DOHH2 (cell line): ENCODE data around the gene TTC33.

ENCODE experiments used
- H3F3A ChIP-seq: fragments of 200-600 bp; sonication (generic), shearing (Covaris generic); 2 replicates; pipeline ENCODE4 v1.6.0; 2016; ENCODE audit warnings: antibody characterized with exemption, mild to moderate bottlenecking; ENCODE audit not compliant: control insufficient read depth, insufficient read depth
- H3K27ac ChIP-seq: fragments of 200-600 bp; sonication (generic); 2 replicates; pipeline ENCODE4 v1.5.1; 2014; ENCODE audit warnings: low read depth, mild to moderate bottlenecking, low read length, moderate library complexity
- H3K27me3 ChIP-seq: fragments of 200-600 bp; sonication (generic); 2 replicates; pipeline ENCODE4 v1.6.1; 2014; ENCODE audit warnings: mild to moderate bottlenecking, low read length, mixed read lengths; ENCODE audit not compliant: control insufficient read depth
- H3K36me3 ChIP-seq: fragments of 200-600 bp; sonication (generic); 2 replicates; pipeline ENCODE4 v1.6.1; 2014; ENCODE audit warnings: mild to moderate bottlenecking, low read length, moderate library complexity, mixed read lengths; ENCODE audit not compliant: control insufficient read depth
- H3K4me1 ChIP-seq: fragments of 200-600 bp; sonication (generic); 2 replicates; pipeline ENCODE4 v1.6.1; 2014; ENCODE audit warnings: mild to moderate bottlenecking, low read length, mixed read lengths; ENCODE audit not compliant: control insufficient read depth
- H3K4me2 ChIP-seq: fragments of 200-600 bp; sonication (generic); 2 replicates; pipeline ENCODE4 v1.6.0; 2014; ENCODE audit warnings: mild to moderate bottlenecking, low read length, moderate library complexity
- H3K4me3 ChIP-seq: fragments of 200-600 bp; sonication (generic); 2 replicates; pipeline ENCODE4 v1.5.1; 2014; ENCODE audit warnings: mild to moderate bottlenecking, low read length, mixed read lengths
- H3K79me2 ChIP-seq: fragments of 200-600 bp; sonication (generic); 2 replicates; pipeline ENCODE4 v1.6.1; 2014; ENCODE audit warnings: mild to moderate bottlenecking, low read length, mixed read lengths; ENCODE audit not compliant: control insufficient read depth
- H3K9me2 ChIP-seq: fragments of 200-600 bp; sonication (generic); replicated peaks from 2 replicates; pipeline ENCODE4 v1.6.1; 2014; ENCODE audit warnings: mild to moderate bottlenecking, low read length, mixed read lengths; ENCODE audit not compliant: control insufficient read depth
- H3K9me3 ChIP-seq: fragments of 200-600 bp; sonication (generic); 2 replicates; pipeline ENCODE4 v1.6.1; 2014; ENCODE audit warnings: antibody characterized with exemption, low read length, mixed read lengths; ENCODE audit not compliant: control insufficient read depth, insufficient read depth
- H4K20me1 ChIP-seq: fragments of 200-600 bp; sonication (generic); 2 replicates; pipeline ENCODE4 v1.6.0; 2014; ENCODE audit warnings: low read depth, mild to moderate bottlenecking, antibody characterized with exemption, low read length, moderate library complexity; ENCODE audit not compliant: control insufficient read depth, insufficient read depth
- EZH2phosphoT487 ChIP-seq: fragments of 200-600 bp; sonication (generic); IDR thresholded peaks from 2 replicates; pipeline ENCODE4 v1.6.1; 2017; ENCODE audit warnings: borderline replicate concordance, mild to moderate bottlenecking, antibody characterized with exemption, low read length, moderate library complexity, mixed read lengths
- TF ChIP-seq, protein P1 (sequence below): fragments of 200-600 bp; sonication (generic); IDR thresholded peaks from one replicate; pipeline ENCODE4 v1.5.1; 2014; ENCODE audit warnings: antibody characterized with exemption, mild to moderate bottlenecking, low read depth, low read length; ENCODE audit not compliant: poor library complexity, severe bottlenecking

The TTC33 gene

DNA sequence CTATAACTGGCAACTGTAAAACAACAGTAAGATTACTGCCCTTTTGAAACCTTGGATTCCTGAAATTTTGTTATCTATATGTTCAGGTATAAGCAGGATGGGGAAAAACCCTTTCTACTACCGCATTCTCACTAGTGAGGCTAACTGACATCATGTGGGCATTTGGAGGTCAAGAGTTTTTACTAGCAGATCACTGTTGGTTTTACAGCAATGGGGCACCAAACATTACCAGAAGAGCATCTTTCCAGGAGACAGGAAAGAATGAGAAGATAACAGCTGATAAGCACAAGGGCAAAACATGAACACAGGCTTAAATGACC, 20.9 kb upstream of the TTC33 start:
- Histone ChIP-seq H3K36me3 (peaks cover 33% of the 10 kb centered on the region), H3K27me3 (no peaks in the 10 kb centered on the region), H3K4me1 (no peaks in the 10 kb centered on the region), H3F3A (no peaks in the 10 kb centered on the region), H3K9me2 (no peaks in the 10 kb centered on the region), H4K20me1 (no peaks in the 10 kb centered on the region), H3K27ac (no peak overlapping the region), H3K4me2 (no peak overlapping the region), H3K79me2 (peaks cover 30% of the 10 kb centered on the region), H3K9me3 (no peaks in the 10 kb centered on the region), H3K4me3 (no peak overlapping the region)
- TF ChIP-seq, protein P1, sequence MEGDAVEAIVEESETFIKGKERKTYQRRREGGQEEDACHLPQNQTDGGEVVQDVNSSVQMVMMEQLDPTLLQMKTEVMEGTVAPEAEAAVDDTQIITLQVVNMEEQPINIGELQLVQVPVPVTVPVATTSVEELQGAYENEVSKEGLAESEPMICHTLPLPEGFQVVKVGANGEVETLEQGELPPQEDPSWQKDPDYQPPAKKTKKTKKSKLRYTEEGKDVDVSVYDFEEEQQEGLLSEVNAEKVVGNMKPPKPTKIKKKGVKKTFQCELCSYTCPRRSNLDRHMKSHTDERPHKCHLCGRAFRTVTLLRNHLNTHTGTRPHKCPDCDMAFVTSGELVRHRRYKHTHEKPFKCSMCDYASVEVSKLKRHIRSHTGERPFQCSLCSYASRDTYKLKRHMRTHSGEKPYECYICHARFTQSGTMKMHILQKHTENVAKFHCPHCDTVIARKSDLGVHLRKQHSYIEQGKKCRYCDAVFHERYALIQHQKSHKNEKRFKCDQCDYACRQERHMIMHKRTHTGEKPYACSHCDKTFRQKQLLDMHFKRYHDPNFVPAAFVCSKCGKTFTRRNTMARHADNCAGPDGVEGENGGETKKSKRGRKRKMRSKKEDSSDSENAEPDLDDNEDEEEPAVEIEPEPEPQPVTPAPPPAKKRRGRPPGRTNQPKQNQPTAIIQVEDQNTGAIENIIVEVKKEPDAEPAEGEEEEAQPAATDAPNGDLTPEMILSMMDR: no peak
- TF ChIP-seq EZH2phosphoT487: no peak

DNA sequence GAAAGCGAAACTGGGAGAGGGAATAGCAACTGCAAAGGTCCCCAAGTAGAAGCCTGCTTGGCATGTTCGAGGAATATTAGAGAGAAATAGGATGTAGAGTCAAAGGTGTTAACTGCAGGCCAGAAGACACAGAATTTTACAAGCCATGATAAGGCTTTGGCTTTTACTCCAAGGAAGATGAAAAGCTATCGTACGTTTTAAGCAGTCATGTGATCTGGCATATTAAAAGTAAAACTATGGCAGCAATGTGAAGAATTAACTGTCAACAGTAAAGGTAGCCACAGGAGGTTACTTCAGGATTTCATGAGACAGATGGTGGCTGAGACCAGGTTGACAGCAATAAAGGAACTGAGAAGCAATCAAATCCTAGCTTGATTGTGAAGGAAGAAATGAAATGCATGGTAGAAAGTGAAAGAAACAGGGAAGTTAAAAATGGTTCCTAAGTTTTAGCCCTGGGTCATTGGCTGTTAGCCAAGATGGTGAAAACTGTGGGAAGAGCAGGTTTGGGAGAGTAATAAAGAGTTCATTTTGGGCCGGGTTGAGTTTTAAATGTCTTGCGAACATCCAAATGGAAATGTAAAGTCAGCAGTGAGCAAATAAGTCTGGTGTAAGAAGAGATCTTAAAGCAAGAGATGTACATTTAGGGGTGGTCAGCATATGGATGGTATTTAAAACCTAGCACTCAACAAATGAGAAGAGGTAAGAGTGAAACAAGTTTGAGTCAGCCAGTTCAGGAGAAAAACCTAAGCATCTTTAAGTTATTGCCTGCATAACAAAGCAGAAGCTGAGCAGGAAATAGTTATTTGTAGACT, 20.3 kb upstream of the TTC33 start:
- H3K27ac ChIP-seq: no peak overlapping the region
- no peaks in the 10 kb centered on the region for H3K9me2 ChIP-seq
- no peak overlapping the region for H3K4me2 ChIP-seq
- H3K4me3 ChIP-seq: no peak overlapping the region
- TF ChIP-seq EZH2phosphoT487: no peak
- TF ChIP-seq, protein P1: no peak
- H3K9me3 ChIP-seq: no peaks in the 10 kb centered on the region
- peaks cover 38% of the 10 kb centered on the region for H3K36me3 ChIP-seq
- H3K79me2 ChIP-seq: peaks cover 24% of the 10 kb centered on the region
- no peaks in the 10 kb centered on the region for H3K4me1 ChIP-seq
- H3F3A ChIP-seq: no peaks in the 10 kb centered on the region
- H3K27me3 ChIP-seq: no peaks in the 10 kb centered on the region
- H4K20me1 ChIP-seq: no peaks in the 10 kb centered on the region

- no peaks in the 10 kb centered on the region for H3K27me3 ChIP-seq
- H3K9me3 ChIP-seq: no peaks in the 10 kb centered on the region
- no peak overlapping the region for H3K4me2 ChIP-seq
- no peaks in the 10 kb centered on the region for H3K4me1 ChIP-seq
- no peaks in the 10 kb centered on the region for H3F3A ChIP-seq
- no peak for TF ChIP-seq EZH2phosphoT487
- TF ChIP-seq, protein P1: no peak
- H3K27ac ChIP-seq: no peak overlapping the region
- H3K79me2 ChIP-seq: peaks cover 16% of the 10 kb centered on the region
- no peaks in the 10 kb centered on the region for H4K20me1 ChIP-seq
- no peaks in the 10 kb centered on the region for H3K9me2 ChIP-seq
- no peak overlapping the region for H3K4me3 ChIP-seq
- H3K36me3 ChIP-seq: peaks cover 38% of the 10 kb centered on the region
These were observed 19.5 kb upstream of the TTC33 start for GRCh38 chr5:40775085-40775845.
